Dendritic cell treated with granulocyte-macrophage colony-stimulating factor and Interleukin-4, amounts not matched to agents 40 ng/mL and 50 ng/mL, for 4 days (primary cell): Measurements from ENCODE around the gene AQP2.

ENCODE experiments used
- H3K27ac Mint-ChIP-seq: one replicate; pipeline ENCODE4 v1.8.0; 2022; ENCODE audit warnings: mild to moderate bottlenecking, mixed read lengths
- H3K27me3 Mint-ChIP-seq: one replicate; pipeline ENCODE4 v1.8.0; 2022; ENCODE audit warnings: mild to moderate bottlenecking, mixed read lengths
- H3K36me3 Mint-ChIP-seq: one replicate; pipeline ENCODE4 v1.8.0; 2022; ENCODE audit warnings: low read depth, mixed read lengths
- H3K4me1 Mint-ChIP-seq: one replicate; pipeline ENCODE4 v1.8.0; 2022; ENCODE audit warnings: low read depth, mixed read lengths
- H3K4me3 Mint-ChIP-seq: one replicate; pipeline ENCODE4 v1.8.0; 2022; ENCODE audit warnings: mild to moderate bottlenecking, moderate library complexity, mixed read lengths
- H3K9me3 Mint-ChIP-seq: one replicate; pipeline ENCODE4 v1.8.0; 2022; ENCODE audit warnings: mixed read lengths
- intact Hi-C: fragments of 100-400 bp; cut with micrococcal nuclease; formaldehyde crosslinking; loops from one replicate; pipeline ENCODE4 v1.15.0; 2022

Gene AQP2

DNA sequence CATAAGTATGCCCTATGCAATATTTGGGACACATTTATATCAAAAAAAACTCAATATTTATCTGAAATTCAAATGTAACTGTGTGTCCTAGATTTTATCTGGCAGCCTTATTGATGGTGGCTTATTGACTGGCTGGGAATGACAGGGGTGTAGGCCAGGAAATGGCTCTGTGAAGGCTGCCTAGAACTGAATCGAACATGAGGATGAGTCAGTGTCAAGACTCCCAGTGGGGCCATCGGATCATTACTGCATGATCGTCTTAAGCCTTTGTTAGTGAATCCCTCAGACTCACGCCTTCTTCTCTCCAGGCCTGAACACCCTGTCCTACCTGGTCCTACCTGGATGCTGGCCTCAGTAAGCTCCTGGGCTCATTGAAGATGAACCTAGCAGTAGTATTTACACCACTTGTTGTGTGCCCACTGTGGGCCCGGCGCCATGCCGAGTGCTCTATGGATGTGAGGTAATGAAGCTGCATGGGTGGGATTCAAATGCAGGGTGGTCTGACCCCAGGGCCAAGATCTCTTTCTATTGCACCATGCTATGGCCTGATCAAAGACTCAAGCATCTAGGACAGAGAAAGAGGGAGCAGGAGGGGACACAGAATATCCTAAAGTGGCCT, 25.8 kb upstream of the AQP2 start:
- peaks cover 39% of the 10 kb centered on the region for H3K27me3 Mint-ChIP-seq
- H3K27ac Mint-ChIP-seq, result no peak overlapping the region
- no peaks in the 10 kb centered on the region for H3K9me3 Mint-ChIP-seq
- intact Hi-C loops, result no loop called here
- no peaks in the 10 kb centered on the region for H3K36me3 Mint-ChIP-seq
- H3K4me1 Mint-ChIP-seq, result peaks cover 35% of the 10 kb centered on the region
- H3K4me3 Mint-ChIP-seq, result no peak overlapping the region

DNA sequence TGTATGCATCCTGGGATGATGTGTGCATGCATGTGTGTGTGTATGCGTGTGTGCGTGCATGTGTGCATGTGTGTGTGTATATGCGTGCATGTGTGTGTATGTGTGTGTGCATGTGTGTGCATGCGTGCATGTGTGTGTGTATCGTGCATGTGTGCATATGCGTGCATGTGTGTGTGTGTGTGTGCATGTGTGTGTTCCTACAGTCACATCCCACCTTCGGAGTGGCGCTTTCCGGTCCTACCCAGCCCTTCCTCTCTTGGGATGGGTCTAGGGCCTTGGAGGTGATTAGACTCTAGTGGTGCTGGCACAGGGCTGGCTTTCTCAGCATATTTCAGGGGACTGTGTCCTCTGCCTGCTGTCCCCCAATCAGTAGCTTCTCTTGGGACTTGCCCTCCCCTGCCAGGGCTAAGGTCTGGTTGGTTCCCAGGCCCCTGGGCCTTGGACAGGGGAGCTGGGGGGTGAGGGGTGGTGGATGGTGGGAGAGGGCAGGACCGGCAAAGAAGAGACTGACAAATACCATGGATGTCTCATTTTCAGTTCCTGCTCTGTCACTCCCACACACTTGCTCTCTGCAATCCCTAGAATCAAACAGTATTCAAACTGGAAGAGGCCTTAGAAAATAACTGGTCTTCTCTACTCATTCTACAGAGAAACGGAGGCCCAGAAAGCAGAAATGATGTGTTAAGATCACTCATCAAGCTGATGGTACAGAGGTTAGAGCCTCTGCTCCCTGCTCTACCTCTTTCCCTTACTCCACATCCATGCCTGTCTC, 24.9 kb upstream of the AQP2 start:
- H3K9me3 Mint-ChIP-seq, result no peaks in the 10 kb centered on the region

GRCh38 chr12:49928471-49928870, 22.1 kb upstream of the AQP2 start:
- peaks cover 32% of the 10 kb centered on the region for H3K27me3 Mint-ChIP-seq
- no peaks in the 10 kb centered on the region for H3K36me3 Mint-ChIP-seq
- H3K4me3 Mint-ChIP-seq, result no peak overlapping the region
- peaks cover 12% of the 10 kb centered on the region for H3K4me1 Mint-ChIP-seq
- intact Hi-C loops, result no loop called here
- no peaks in the 10 kb centered on the region for H3K9me3 Mint-ChIP-seq
- H3K27ac Mint-ChIP-seq, result peak overlapping the region; percentile 30

More for the DNA sequence above, 24.9 kb upstream of the AQP2 start:
- no peak overlapping the region for H3K4me3 Mint-ChIP-seq
- intact Hi-C loops, result no loop called here
- peaks cover 27% of the 10 kb centered on the region for H3K4me1 Mint-ChIP-seq
- peak overlapping the region; percentile 31 for H3K27ac Mint-ChIP-seq
- H3K36me3 Mint-ChIP-seq, result no peaks in the 10 kb centered on the region
- H3K27me3 Mint-ChIP-seq, result peaks cover 41% of the 10 kb centered on the region

DNA sequence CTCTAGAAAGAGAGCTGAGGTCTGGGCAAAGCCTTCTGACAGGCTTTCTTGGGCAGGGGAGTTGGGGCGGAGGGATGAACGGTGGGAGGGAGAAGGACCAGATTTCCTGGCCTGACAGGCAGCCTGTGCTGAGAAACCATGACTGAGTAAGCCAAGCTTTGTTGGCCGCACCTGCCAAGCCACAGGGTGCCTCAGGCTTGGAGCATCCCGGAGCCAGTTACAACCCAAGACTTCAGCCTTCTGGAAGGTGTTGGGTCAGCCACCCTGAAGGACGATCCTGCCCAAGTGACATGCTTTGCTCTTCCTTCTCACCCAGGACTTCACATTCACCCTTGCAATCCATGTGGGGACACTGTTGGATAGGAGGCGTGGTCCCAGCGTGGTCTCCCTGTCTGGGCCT, 21.0 kb upstream of the AQP2 start:
- Mint-ChIP-seq H3K4me3 (no peak overlapping the region), H3K27ac (no peak overlapping the region), H3K9me3 (no peaks in the 10 kb centered on the region), H3K36me3 (no peaks in the 10 kb centered on the region), H3K4me1 (peaks cover 12% of the 10 kb centered on the region), H3K27me3 (peaks cover 26% of the 10 kb centered on the region)
- intact Hi-C loops, result no loop called here

GRCh38 chr12:49930515-49931288, 19.8 kb upstream of the AQP2 start:
- Mint-ChIP-seq H3K9me3 (no peaks in the 10 kb centered on the region), H3K27me3 (peaks cover 27% of the 10 kb centered on the region), H3K27ac (no peak overlapping the region), H3K4me3 (no peak overlapping the region), H3K36me3 (no peaks in the 10 kb centered on the region), H3K4me1 (peaks cover 7% of the 10 kb centered on the region)
- intact Hi-C loops, result no loop called here

DNA sequence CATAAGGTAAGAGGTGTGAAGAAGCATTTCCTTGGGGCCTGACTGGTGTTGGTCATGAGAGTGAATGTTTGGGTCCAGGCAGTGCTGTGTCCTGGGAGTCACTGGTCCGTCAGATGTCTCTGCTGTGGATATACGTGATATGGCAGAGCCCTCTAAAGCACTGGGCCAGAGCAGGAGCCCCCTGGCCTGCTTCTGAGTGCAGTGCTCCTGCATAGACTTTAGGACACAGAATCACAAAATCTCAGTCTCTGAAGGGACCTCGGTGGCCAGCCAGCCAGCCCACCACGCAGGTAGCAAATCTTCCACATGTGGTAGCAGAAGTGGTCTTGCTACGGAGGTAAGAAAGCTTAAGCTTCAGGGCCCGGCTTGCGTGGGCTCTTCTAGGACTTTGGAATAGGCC, 18.5 kb upstream of the AQP2 start:
- Mint-ChIP-seq H3K9me3 (no peaks in the 10 kb centered on the region), H3K27ac (no peak overlapping the region), H3K4me1 (no peaks in the 10 kb centered on the region), H3K36me3 (no peaks in the 10 kb centered on the region), H3K27me3 (peaks cover 32% of the 10 kb centered on the region), H3K4me3 (no peak overlapping the region)
- intact Hi-C loops, result no loop called here

DNA sequence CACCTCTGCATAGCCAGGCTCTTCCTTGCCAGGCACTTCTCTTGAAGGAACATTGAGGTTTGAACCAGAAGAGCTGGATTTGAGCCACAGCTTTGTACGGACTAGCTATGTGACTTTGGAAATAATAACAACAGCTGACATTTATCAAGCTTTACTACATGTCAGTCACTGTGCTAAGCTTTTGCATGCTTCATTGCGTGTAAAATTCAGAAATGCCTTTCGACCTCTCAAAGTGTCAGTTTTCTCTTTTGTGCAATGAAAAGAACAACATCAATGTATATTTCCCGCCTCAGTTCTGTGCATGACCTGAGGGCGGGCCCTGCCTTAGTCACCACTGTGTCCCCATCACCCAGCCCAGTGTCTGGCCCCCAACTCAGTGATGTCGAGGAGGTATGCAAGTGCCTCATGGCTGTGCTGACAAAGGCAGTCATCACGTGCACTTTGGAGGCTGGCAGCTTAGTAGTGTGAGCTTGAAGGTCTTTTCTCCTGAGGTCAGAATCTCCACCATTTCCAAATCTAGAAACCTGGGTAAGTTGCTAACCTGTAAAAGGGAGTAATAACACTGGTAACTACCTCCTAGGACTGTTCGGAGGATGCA, 17.9 kb upstream of the AQP2 start:
- Mint-ChIP-seq H3K9me3 (no peaks in the 10 kb centered on the region), H3K4me3 (no peak overlapping the region), H3K4me1 (no peaks in the 10 kb centered on the region), H3K36me3 (no peaks in the 10 kb centered on the region), H3K27me3 (peaks cover 29% of the 10 kb centered on the region), H3K27ac (no peak overlapping the region)
- intact Hi-C loops, result no loop called here

- no peaks in the 10 kb centered on the region for H3K9me3 Mint-ChIP-seq
- no peaks in the 10 kb centered on the region for H3K4me1 Mint-ChIP-seq
- H3K27ac Mint-ChIP-seq, result no peak overlapping the region
- H3K27me3 Mint-ChIP-seq, result peaks cover 22% of the 10 kb centered on the region
- H3K36me3 Mint-ChIP-seq, result no peaks in the 10 kb centered on the region
- intact Hi-C loops, result no loop called here
- no peak overlapping the region for H3K4me3 Mint-ChIP-seq
Observed at GRCh38 chr12:49933796-49934195, 16.7 kb upstream of the AQP2 start.

- intact Hi-C loops, result no loop called here
- no peaks in the 10 kb centered on the region for H3K4me1 Mint-ChIP-seq
- no peaks in the 10 kb centered on the region for H3K36me3 Mint-ChIP-seq
- H3K27me3 Mint-ChIP-seq, result peaks cover 14% of the 10 kb centered on the region
- no peak overlapping the region for H3K4me3 Mint-ChIP-seq
- H3K27ac Mint-ChIP-seq, result no peak overlapping the region
- H3K9me3 Mint-ChIP-seq, result no peaks in the 10 kb centered on the region
Observed at GRCh38 chr12:49934505-49934904, 16.0 kb upstream of the AQP2 start.

DNA sequence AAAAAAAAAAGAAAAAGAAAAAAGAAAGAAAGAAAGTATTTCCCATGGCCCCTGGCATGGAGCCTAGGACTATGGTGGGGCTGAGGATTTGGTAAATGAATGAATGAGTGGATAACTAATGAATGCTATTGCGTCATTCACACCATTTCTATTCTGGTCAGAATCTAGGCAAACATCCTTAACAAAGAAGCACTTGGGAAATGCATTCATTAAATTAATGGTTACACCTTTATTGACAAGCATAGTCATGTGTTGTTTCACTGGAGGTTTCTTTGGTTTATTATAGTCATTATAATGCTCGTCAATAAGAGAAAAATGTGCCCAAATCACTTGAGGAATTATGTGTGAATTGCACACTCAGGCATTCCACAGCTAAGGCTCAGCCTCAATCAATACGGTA, 13.6 kb upstream of the AQP2 start:
- H3K27ac Mint-ChIP-seq, result no peak overlapping the region
- intact Hi-C loops, result no loop called here
- H3K9me3 Mint-ChIP-seq, result no peaks in the 10 kb centered on the region
- no peaks in the 10 kb centered on the region for H3K4me1 Mint-ChIP-seq
- H3K36me3 Mint-ChIP-seq, result no peaks in the 10 kb centered on the region
- no peak overlapping the region for H3K4me3 Mint-ChIP-seq
- H3K27me3 Mint-ChIP-seq, result peaks cover 16% of the 10 kb centered on the region

- no peaks in the 10 kb centered on the region for H3K36me3 Mint-ChIP-seq
- H3K9me3 Mint-ChIP-seq, result no peaks in the 10 kb centered on the region
- H3K27me3 Mint-ChIP-seq, result peaks cover 18% of the 10 kb centered on the region
- intact Hi-C loops, result no loop called here
- peaks cover 4% of the 10 kb centered on the region for H3K4me1 Mint-ChIP-seq
- no peak overlapping the region for H3K27ac Mint-ChIP-seq
- no peak overlapping the region for H3K4me3 Mint-ChIP-seq
Observed at GRCh38 chr12:49937639-49938300, 12.8 kb upstream of the AQP2 start.

DNA sequence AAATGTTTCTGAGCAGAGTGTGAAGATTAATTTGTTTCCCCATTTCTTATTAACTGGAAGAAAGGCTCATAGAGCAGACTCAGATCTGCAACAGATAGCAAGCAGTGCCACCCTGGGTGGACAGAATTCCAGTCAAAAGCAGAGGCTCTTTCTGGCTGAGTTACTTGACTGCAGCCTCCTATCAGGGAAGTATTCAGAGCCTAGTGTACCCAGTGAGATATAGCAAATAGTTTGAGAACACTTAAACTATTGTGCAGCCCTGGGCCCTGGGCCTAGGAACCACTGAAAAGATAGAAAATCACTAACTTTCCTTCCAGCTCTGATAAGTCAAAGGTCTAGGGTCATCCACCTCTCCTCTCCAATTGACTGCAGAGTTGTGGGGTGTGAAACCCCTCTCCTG, 11.2 kb upstream of the AQP2 start:
- Mint-ChIP-seq H3K4me3 (no peak overlapping the region), H3K9me3 (no peaks in the 10 kb centered on the region), H3K36me3 (no peaks in the 10 kb centered on the region), H3K27ac (no peak overlapping the region), H3K4me1 (peaks cover 10% of the 10 kb centered on the region), H3K27me3 (peaks cover 32% of the 10 kb centered on the region)
- intact Hi-C loops, result no loop called here

DNA sequence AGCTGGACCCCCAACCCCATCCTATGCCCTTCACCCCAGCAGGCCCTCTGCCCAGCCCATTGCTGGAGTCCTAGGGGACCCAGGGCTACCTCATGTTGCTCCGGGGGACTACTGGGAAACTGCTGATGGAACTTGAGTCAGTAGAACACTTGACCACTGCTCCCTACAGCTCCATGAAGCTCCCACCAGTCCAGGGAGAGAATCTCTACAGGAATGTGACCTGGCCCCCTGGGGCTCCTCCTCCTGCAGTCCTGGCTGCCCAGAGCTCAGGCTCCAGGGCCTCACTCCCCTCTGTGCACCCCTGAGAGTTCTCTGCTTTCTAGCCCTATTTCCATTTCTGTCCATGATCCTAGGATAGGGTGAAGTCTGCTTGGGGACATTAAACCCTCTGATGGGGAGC, 10.8 kb upstream of the AQP2 start:
- intact Hi-C loops, result no loop called here
- H3K27me3 Mint-ChIP-seq, result peaks cover 32% of the 10 kb centered on the region
- no peaks in the 10 kb centered on the region for H3K9me3 Mint-ChIP-seq
- H3K4me1 Mint-ChIP-seq, result peaks cover 10% of the 10 kb centered on the region
- H3K36me3 Mint-ChIP-seq, result no peaks in the 10 kb centered on the region
- no peak overlapping the region for H3K27ac Mint-ChIP-seq
- no peak overlapping the region for H3K4me3 Mint-ChIP-seq
